Prostate gland (tissue), 2 donors: Measurements from ENCODE around the gene TDRD3.

Source experiments
- CTCF ChIP-seq, 4 experiments: fragments of 200-600 bp in 2 of 4; fragments of 450-650 bp in 2 of 4; sonication (generic) in 2 of 4; IDR thresholded peaks; 1 replicate in 3 of 4; 2 replicates in 1 of 4; pipeline ENCODE4 v1.5.1; 2016 to 2019; ENCODE audit warnings: antibody characterized with exemption in 4 of 4, mild to moderate bottlenecking in 2 of 4, moderate library complexity in 2 of 4
- POLR2A ChIP-seq: fragments of 450-650 bp; IDR thresholded peaks from one replicate; pipeline ENCODE4 v1.6.1; 2016; ENCODE audit warnings: antibody characterized with exemption, mild to moderate bottlenecking
- POLR2AphosphoS5 ChIP-seq: sonication (generic); formaldehyde crosslinking; IDR thresholded peaks from one replicate; pipeline ENCODE4 v1.6.1; 2017; ENCODE audit warnings: antibody characterized with exemption

GRCh38 chr13:60583911-60584753 lies 187.1 kb downstream of the TDRD3 start:
- TF ChIP-seq CTCF (IDR thresholded peaks at IDR 0.05) (no peak), POLR2A (no peak), POLR2AphosphoS5 (no peak)
